ENCODE data around the gene BORA.

Gene BORA

GRCh38 chr13:72727417-72728289 is at the start of gene BORA, which contains the start of gene MZT1:
BORA (plus strand) TSS chr13:72727923; CDS start chr13:72728941, 1,018 bp downstream.
MZT1 (minus strand) TSS chr13:72727629; CDS start chr13:72727602, 27 bp downstream.
- peak within 1 kb of the TSS; percentile 98 to 100 for H3K4me3 ChIP-seq (replicated peaks in 1 of 2; ENCODE audit: low read depth in 2 of 2, low read length in 2 of 2)
- TF ChIP-seq CTCF (IDR thresholded peaks at IDR 0.05; ENCODE audit: low read depth, low read length), result no peak
- peak; percentile 98 for DNase-seq (ENCODE audit: low read depth in 2 of 2)

- no peak for TF ChIP-seq CTCF (IDR thresholded peaks at IDR 0.05; ENCODE audit: low read depth, low read length)
- no peak for DNase-seq (ENCODE audit: low read depth in 2 of 2)
- no peak overlapping the region for H3K4me3 ChIP-seq (replicated peaks in 1 of 2; ENCODE audit: low read depth in 2 of 2, low read length in 2 of 2)
These were observed 49.4 kb upstream of the BORA start for GRCh38 chr13:72678312-72678711.

GRCh38 chr13:72680353-72680752 is 47.4 kb upstream of the BORA start:
- no peak overlapping the region for H3K4me3 ChIP-seq (replicated peaks in 1 of 2; ENCODE audit: low read depth in 2 of 2, low read length in 2 of 2)
- no peak for TF ChIP-seq CTCF (IDR thresholded peaks at IDR 0.05; ENCODE audit: low read depth, low read length)
- no peak for DNase-seq (ENCODE audit: low read depth in 2 of 2)

- TF ChIP-seq CTCF (IDR thresholded peaks at IDR 0.05; ENCODE audit: low read depth, low read length), result no peak
- DNase-seq (ENCODE audit: low read depth in 2 of 2), result peak in 1 of 2 donors; percentile 18
- H3K4me3 ChIP-seq (replicated peaks in 1 of 2; ENCODE audit: low read depth in 2 of 2, low read length in 2 of 2), result no peak overlapping the region
These were observed 41.0 kb upstream of the BORA start for GRCh38 chr13:72686766-72687165.

GRCh38 chr13:72689181-72689696 is 38.5 kb upstream of the BORA start:
- no peak overlapping the region for H3K4me3 ChIP-seq (replicated peaks in 1 of 2; ENCODE audit: low read depth in 2 of 2, low read length in 2 of 2)
- no peak for DNase-seq (ENCODE audit: low read depth in 2 of 2)
- no peak for TF ChIP-seq CTCF (IDR thresholded peaks at IDR 0.05; ENCODE audit: low read depth, low read length)

GRCh38 chr13:72692884-72693514 is 34.7 kb upstream of the BORA start:
- no peak for DNase-seq (ENCODE audit: low read depth in 2 of 2)
- no peak overlapping the region for H3K4me3 ChIP-seq (replicated peaks in 1 of 2; ENCODE audit: low read depth in 2 of 2, low read length in 2 of 2)
- no peak for TF ChIP-seq CTCF (IDR thresholded peaks at IDR 0.05; ENCODE audit: low read depth, low read length)

Data from cardiac fibroblast (primary cell).